WTC11 (cell line): Measurements from ENCODE around the gene SGMS1. TPM values are rescaled to one million over a fixed set of nuclear protein-coding genes. Genes with fewer than 3 reads are reported as not detected.

Source experiments
- ATAC-seq: fragments of 200-7000 bp; cut with Tn5 transposase; 2 replicates; pipeline ENCODE4 v1.10.0; 2021; ENCODE audit warnings: mild to moderate bottlenecking, moderate library complexity
- CTCF ChIA-PET: fragments of 300-600 bp; sonication (Branson Sonifier 250); formaldehyde crosslinking; loops from one replicate; lab custom pipeline; 2021; ENCODE audit warnings: antibody characterized with exemption; lab: Charles Lee
- POLR2A ChIA-PET: fragments of 350-600 bp; sonication (Branson Sonifier 250); formaldehyde crosslinking; loops from one replicate; lab custom pipeline; 2021; ENCODE audit warnings: antibody characterized with exemption; lab: Charles Lee
- DNase-seq: peaks from one replicate; pipeline ENCODE4 v3.0.0; 2021; ENCODE audit warnings: low spot score
- H3K27ac Mint-ChIP-seq: 2 replicates; pipeline ENCODE4 v1.8.0; 2021; ENCODE audit warnings: mixed read lengths
- H3K27me3 Mint-ChIP-seq: 2 replicates; pipeline ENCODE4 v1.8.0; 2021; ENCODE audit warnings: low read depth, mild to moderate bottlenecking, moderate library complexity, mixed read lengths
- H3K36me3 Mint-ChIP-seq: 2 replicates; pipeline ENCODE4 v1.8.0; 2021; ENCODE audit warnings: mixed read lengths
- H3K4me1 Mint-ChIP-seq: 2 replicates; pipeline ENCODE4 v1.8.0; 2022; ENCODE audit warnings: mixed read lengths
- H3K4me3 Mint-ChIP-seq: 2 replicates; pipeline ENCODE4 v1.8.0; 2021; ENCODE audit warnings: mild to moderate bottlenecking, moderate library complexity, mixed read lengths
- H3K9me3 Mint-ChIP-seq: 2 replicates; pipeline ENCODE4 v1.8.0; 2021; ENCODE audit warnings: mixed read lengths
- ATF3 ChIP-seq: sonication (generic); formaldehyde crosslinking; conservative IDR thresholded peaks from 2 replicates; pipeline ENCODE4 v1.8.1; 2022; ENCODE audit warnings: mild to moderate bottlenecking, missing genetic modification reagents
- ATF6 ChIP-seq: sonication (generic); formaldehyde crosslinking; IDR thresholded peaks from 2 replicates; pipeline ENCODE4 v1.8.1; 2023; ENCODE audit warnings: mild to moderate bottlenecking, missing genetic modification reagents
- E2F4 ChIP-seq: sonication (generic); formaldehyde crosslinking; IDR thresholded peaks from 2 replicates; pipeline ENCODE4 v1.8.1; 2022; ENCODE audit warnings: low read depth, mild to moderate bottlenecking, moderate library complexity, missing genetic modification reagents, borderline replicate concordance
- ELF4 ChIP-seq: sonication (generic); formaldehyde crosslinking; IDR thresholded peaks from 2 replicates; pipeline ENCODE4 v1.8.1; 2022; ENCODE audit warnings: low read depth, mild to moderate bottlenecking, moderate library complexity, missing genetic modification reagents
- FOXK1 ChIP-seq: sonication (generic); formaldehyde crosslinking; IDR thresholded peaks from 2 replicates; pipeline ENCODE4 v1.8.0; 2022; ENCODE audit warnings: mild to moderate bottlenecking, moderate library complexity, missing genetic modification reagents
- FOXP4 ChIP-seq: sonication (generic); formaldehyde crosslinking; IDR thresholded peaks from 2 replicates; pipeline ENCODE4 v1.8.0; 2022; ENCODE audit warnings: mild to moderate bottlenecking, missing genetic modification reagents
- GRHL2 ChIP-seq: fragments of 250-450 bp; sonication (Bioruptor Pico); IDR thresholded peaks from 2 replicates; pipeline ENCODE4 v1.8.0; 2022; ENCODE audit warnings: mild to moderate bottlenecking, moderate library complexity; ENCODE audit not compliant: insufficient replicate concordance, severe bottlenecking
- IRF2 ChIP-seq: sonication (generic); formaldehyde crosslinking; IDR thresholded peaks from 2 replicates; pipeline ENCODE4 v1.8.0; 2022; ENCODE audit warnings: low read depth, missing genetic modification reagents, borderline replicate concordance
- MXD4 ChIP-seq: fragments of 250-450 bp; sonication (Bioruptor Pico); IDR thresholded peaks from 2 replicates; pipeline ENCODE4 v1.8.0; 2021; ENCODE audit warnings: mild to moderate bottlenecking, moderate library complexity, borderline replicate concordance
- NFATC4 ChIP-seq: fragments of 250-450 bp; sonication (Bioruptor Pico); IDR thresholded peaks from 2 replicates; pipeline ENCODE4 v1.9.0; 2021; ENCODE audit warnings: mild to moderate bottlenecking
- NFE2L1 ChIP-seq: sonication (generic); formaldehyde crosslinking; IDR thresholded peaks from 2 replicates; pipeline ENCODE4 v1.8.1; 2023; ENCODE audit warnings: missing genetic modification reagents
- PREB ChIP-seq: sonication (generic); formaldehyde crosslinking; IDR thresholded peaks from 2 replicates; pipeline ENCODE4 v1.8.1; 2022; ENCODE audit warnings: mild to moderate bottlenecking, missing genetic modification reagents, moderate library complexity, borderline replicate concordance
- RORB ChIP-seq: fragments of 250-450 bp; sonication (Bioruptor Pico); IDR thresholded peaks from 2 replicates; pipeline ENCODE4 v1.9.0; 2021; ENCODE audit warnings: mild to moderate bottlenecking
- SMAD3 ChIP-seq: sonication (generic); formaldehyde crosslinking; IDR thresholded peaks from 2 replicates; pipeline ENCODE4 v1.8.0; 2022; ENCODE audit warnings: missing genetic modification reagents, mild to moderate bottlenecking, borderline replicate concordance
- SMAD4 ChIP-seq: sonication (generic); formaldehyde crosslinking; IDR thresholded peaks from 2 replicates; pipeline ENCODE4 v1.8.0; 2022; ENCODE audit warnings: mild to moderate bottlenecking, missing genetic modification reagents
- SOX15 ChIP-seq: fragments of 250-450 bp; sonication (Bioruptor Pico); IDR thresholded peaks from 2 replicates; pipeline ENCODE4 v1.9.0; 2021; ENCODE audit warnings: mild to moderate bottlenecking
- TEAD1 ChIP-seq: sonication (generic); formaldehyde crosslinking; IDR thresholded peaks from 2 replicates; pipeline ENCODE4 v1.8.0; 2022; ENCODE audit warnings: mild to moderate bottlenecking, missing genetic modification reagents
- TP53 ChIP-seq: sonication (generic); formaldehyde crosslinking; IDR thresholded peaks from 2 replicates; pipeline ENCODE4 v1.8.1; 2023; ENCODE audit warnings: mild to moderate bottlenecking, missing genetic modification reagents
- USF2 ChIP-seq: sonication (generic); formaldehyde crosslinking; IDR thresholded peaks from 2 replicates; pipeline ENCODE4 v1.8.1; 2023; ENCODE audit warnings: mild to moderate bottlenecking, missing genetic modification reagents, moderate library complexity
- ZBTB43 ChIP-seq: sonication (generic); formaldehyde crosslinking; IDR thresholded peaks from 2 replicates; pipeline ENCODE4 v1.8.1; 2023; ENCODE audit warnings: mild to moderate bottlenecking, missing genetic modification reagents
- ZNF138 ChIP-seq: sonication (generic); formaldehyde crosslinking; conservative IDR thresholded peaks from 2 replicates; pipeline ENCODE4 v1.8.1; 2022; ENCODE audit warnings: mild to moderate bottlenecking, moderate library complexity, missing genetic modification reagents
- ZNF317 ChIP-seq: sonication (generic); formaldehyde crosslinking; IDR thresholded peaks from 2 replicates; pipeline ENCODE4 v1.8.1; 2023; ENCODE audit warnings: low read depth, mild to moderate bottlenecking, moderate library complexity, missing genetic modification reagents, borderline replicate concordance
- ZNF396 ChIP-seq: fragments of 250-450 bp; sonication (Bioruptor Pico); IDR thresholded peaks from 2 replicates; pipeline ENCODE4 v1.8.0; 2021; ENCODE audit warnings: mild to moderate bottlenecking, moderate library complexity, borderline replicate concordance
- ZNF671 ChIP-seq: fragments of 250-450 bp; sonication (Bioruptor Pico); IDR thresholded peaks from 2 replicates; pipeline ENCODE4 v1.8.0; 2021; ENCODE audit warnings: mild to moderate bottlenecking
- total RNA-seq: library from RNA; stranded (reverse); gene quantifications from 3 replicates; pipeline ENCODE4 v1.2.3, GENCODE V29; 2021

Gene SGMS1
- total RNA-seq, 1 experiment from 2014 or later = 13.2 TPM

- Mint-ChIP-seq H3K27me3 (no peaks in the 10 kb centered on the region), H3K27ac (no peak overlapping the region), H3K4me1 (peaks cover 19% of the 10 kb centered on the region), H3K36me3 (peaks cover 14% of the 10 kb centered on the region), H3K4me3 (no peak overlapping the region), H3K9me3 (peaks cover 14% of the 10 kb centered on the region)
- DNase-seq (no peak), ATAC-seq (no peak)
- TF ChIP-seq USF2 (CRISPR knock-in tag) = no peak
- TF ChIP-seq SMAD3 = no peak
- no peak for TF ChIP-seq FOXP4
- no peak for TF ChIP-seq TP53 (CRISPR knock-in tag)
- TF ChIP-seq E2F4 (CRISPR knock-in tag) = no peak
- no peak for TF ChIP-seq ZBTB43 (CRISPR knock-in tag)
- no peak for TF ChIP-seq IRF2 (CRISPR knock-in tag)
- TF ChIP-seq SMAD4 (CRISPR knock-in tag) = no peak
- TF ChIP-seq ATF3 (CRISPR knock-in tag) = no peak
- TF ChIP-seq RORB = no peak
- no peak for TF ChIP-seq TEAD1 (CRISPR knock-in tag)
- no peak for TF ChIP-seq PREB (CRISPR knock-in tag)
- TF ChIP-seq FOXK1 (CRISPR knock-in tag) = no peak
- TF ChIP-seq ATF6 = no peak
- ChIA-PET CTCF (no interaction called here), POLR2A (no interaction called here)
Measured at GRCh38 chr10:50440489-50440888, 183.3 kb downstream of the SGMS1 start.

- ChIA-PET CTCF (no interaction called here), POLR2A (no interaction called here)
- Mint-ChIP-seq H3K9me3 (peaks cover 8% of the 10 kb centered on the region), H3K27me3 (no peaks in the 10 kb centered on the region), H3K36me3 (peaks cover 8% of the 10 kb centered on the region), H3K27ac (no peak overlapping the region), H3K4me3 (no peak overlapping the region), H3K4me1 (peaks cover 17% of the 10 kb centered on the region)
- no peak for TF ChIP-seq GRHL2
- TF ChIP-seq MXD4 (CRISPR knock-in tag) = no peak
- TF ChIP-seq RORB = no peak
- TF ChIP-seq NFATC4 = no peak
- TF ChIP-seq NFE2L1 = no peak
- TF ChIP-seq ZNF671 (CRISPR knock-in tag) = no peak
- no peak for TF ChIP-seq ZNF138 (CRISPR knock-in tag)
- no peak for TF ChIP-seq SOX15
- TF ChIP-seq ZNF317 (CRISPR knock-in tag) = no peak
- TF ChIP-seq ZNF396 (CRISPR knock-in tag) = no peak
- no peak for TF ChIP-seq ELF4 (CRISPR knock-in tag)
- ATAC-seq = no peak
- DNase-seq = no peak
Measured at GRCh38 chr10:50439806-50440205, 183.9 kb downstream of the SGMS1 start.
